T-helper 2 cell treated with Interferon-gamma antibody and Interleukin-4, amounts not matched to agents 100 ng/mL and 5 ng/mL, for 36 hours (primary cell): ENCODE results near the gene TMEM200C. TPM values are rescaled to one million over a fixed set of nuclear protein-coding genes. Genes with fewer than 3 reads are reported as not detected.
"Not testable (repeated sequence)": the region's sequence is repeated elsewhere in the genome, so short reads cannot be mapped to it uniquely, and the experiment has no call there.

Source experiments
- intact Hi-C: fragments of 100-400 bp; cut with micrococcal nuclease; formaldehyde crosslinking; loops from one replicate; pipeline ENCODE4 v1.15.1; 2023
- total RNA-seq: library from RNA; stranded (reverse); gene quantifications from 2 replicates; pipeline ENCODE4 v1.2.3, GENCODE V29; 2022

The TMEM200C gene
- total RNA-seq, 1 donor from 2014 or later = not detected

DNA sequence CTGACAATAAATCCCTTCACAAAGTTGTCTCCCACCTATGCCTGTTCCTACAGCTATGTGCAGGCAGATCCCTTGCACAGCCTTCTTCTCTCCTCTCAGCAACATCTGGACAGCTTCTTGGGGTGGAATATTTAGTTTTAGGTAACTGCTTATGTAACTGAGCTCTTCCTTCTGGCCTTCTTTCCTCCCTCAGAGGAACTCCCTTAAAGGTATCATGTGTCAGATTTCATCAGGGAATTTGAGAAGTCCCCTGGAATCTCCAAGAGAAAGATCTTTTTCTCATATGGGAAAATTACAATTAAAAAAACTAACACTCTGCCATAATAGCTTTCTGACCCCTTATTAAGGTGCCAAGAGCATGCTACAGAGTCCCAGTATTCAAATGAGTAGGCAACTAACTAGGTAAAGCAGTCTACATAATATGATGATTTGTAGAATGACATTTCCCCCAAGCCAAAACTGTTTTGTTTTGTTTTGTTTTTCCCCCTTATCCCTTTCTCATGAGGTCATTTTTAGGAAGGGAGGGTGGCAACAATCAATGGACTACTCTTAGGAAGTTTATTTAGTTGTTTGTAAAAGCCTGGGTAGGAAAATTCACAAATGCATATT is 2.4 kb downstream of the TMEM200C start:
- intact Hi-C loops = loop anchor here (5.0 to 10.0 kb wide), 3 partner anchors 109 to 821 kb away; no protein-coding TSS in a partner anchor

DNA sequence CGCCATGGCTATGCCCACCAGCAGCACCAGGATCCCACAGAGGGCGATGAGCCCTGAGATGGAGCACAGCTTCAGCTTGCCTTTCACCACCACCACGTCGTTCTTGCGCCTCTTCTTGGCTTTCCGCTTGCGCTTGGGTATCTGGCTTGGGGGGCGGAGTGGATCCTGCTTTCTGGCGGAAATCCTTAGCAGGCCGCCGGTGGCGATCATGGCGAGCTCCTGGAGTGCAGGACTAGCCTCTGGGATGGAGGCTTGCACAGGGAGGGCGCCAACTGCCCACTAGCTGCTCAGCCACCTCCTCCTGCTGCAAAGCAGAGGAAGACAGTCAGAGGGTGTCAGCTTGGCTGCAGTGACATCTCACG is 3.5 kb downstream of the TMEM200C start:
- intact Hi-C loops = loop anchor here (5.0 to 10.0 kb wide), 3 partner anchors 110 to 820 kb away; no protein-coding TSS in a partner anchor

DNA sequence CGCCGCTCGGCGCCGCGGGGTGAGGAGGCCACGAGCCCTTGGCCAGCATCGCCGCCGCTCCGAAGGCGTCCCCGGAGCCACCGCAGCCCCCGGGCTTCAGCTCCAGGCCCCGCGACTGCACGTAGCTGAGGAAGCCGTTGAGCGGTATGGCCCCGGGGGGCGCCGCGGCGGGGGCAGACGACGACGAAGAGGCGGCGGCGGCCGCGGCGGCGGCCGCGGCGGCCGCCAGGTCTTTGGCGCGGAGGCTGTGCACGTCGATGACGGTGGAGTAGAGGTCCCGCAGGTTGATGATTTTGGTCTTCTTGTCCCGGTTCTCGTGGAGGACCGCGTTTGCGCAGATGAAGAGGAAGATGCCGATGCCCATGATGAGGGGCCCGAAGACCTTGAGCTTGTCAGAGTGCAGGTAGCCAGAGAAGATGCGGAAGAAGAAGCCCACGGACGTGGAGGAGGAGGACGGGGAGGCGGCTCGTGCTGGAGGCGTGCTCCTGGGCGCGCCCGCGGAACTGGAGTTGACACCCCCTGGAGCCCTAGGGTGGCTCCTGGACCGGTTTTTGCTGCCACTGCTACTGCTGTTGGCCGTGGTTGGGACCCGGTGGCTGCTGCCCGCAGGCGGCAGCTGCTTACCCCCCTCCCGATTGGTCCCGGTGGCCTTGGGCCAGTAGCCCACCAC is 4.0 kb downstream of the TMEM200C start:
- intact Hi-C loops = loop anchor here (5.0 to 10.0 kb wide), 3 partner anchors 111 to 819 kb away; no protein-coding TSS in a partner anchor

DNA sequence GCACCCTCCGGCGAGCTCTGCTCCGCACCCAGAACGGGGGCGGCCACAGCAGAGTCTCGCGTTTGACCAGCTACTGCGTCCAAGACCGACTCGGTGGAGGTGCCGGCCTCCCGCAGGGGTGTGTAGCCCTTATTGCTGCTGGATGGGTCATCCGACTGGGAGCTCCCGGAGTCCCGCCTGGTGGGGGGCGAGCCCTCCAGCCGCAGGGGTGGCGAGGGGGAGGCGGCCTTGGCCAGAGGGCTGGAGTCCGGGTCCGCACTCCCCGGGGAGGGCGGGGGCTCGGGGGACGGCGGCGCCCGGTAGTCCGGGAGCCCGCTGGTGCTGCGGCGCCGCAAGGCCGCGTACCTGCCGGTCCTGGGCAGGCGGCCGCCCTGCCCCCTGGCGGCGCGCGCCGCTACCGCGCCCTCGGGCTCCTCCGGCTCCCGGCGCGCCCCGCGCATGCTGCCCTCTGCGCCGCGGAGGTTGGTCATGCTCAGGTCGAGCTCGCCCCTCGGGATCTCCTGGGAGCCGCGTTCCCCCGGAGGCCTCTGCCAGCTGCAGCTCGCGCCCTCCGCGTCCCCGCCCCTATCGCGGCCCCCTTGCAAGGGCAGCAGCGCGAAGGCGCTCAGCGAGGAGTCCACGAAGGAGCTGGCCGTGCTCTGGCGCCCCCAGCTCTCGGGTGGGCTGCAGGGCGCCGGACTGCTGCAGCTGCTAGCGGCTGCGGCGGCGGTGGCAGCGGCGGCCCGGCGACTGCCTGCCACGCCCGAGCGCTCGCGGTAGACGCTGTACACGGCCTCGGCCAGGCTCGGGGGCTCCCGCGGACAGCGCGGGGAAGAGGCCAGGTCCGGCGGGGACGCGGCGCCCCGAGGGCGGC is 4.8 kb downstream of the TMEM200C start:
- intact Hi-C loops = loop anchor here (5.0 to 10.0 kb wide), 3 partner anchors 112 to 818 kb away; no protein-coding TSS in a partner anchor

DNA sequence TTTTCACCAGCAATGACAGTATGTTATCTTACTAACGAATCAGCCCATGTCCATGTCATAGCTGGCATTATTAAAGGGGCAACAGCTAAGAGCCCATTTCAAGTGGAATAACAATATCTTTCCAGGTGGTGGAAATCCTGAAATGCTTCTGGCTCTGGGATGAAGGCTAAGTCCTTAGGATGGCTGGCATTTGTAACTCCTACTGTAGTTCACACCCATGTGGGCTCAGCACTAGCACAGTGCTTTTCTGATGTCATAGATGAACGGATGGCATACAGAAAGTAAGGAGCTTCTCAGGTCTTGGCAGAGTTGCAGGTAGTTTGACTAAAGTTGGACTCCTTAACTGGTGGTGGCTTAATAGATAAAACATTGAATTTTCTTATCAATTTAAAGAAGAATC is 10.0 kb downstream of the TMEM200C start:
- intact Hi-C loops = no loop called here

DNA sequence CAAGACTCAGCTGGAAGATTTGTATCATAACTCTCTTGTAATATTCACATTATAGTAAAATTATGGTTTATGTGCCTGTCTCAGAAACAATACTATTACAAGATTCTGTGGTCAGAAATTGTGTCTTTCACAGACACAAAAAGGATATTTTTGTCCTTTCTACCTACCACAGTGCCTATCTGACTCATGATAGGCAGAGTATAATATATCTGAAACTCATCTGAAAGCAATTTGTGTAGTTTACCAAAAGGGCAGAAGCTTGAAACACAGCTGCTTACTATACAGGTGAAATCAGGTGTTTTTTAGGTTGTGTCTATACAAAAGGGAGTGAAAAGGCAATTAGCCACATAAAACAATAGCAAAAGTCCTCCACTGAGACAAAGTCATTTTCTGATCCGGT is 10.9 kb downstream of the TMEM200C start:
- intact Hi-C loops = no loop called here

DNA sequence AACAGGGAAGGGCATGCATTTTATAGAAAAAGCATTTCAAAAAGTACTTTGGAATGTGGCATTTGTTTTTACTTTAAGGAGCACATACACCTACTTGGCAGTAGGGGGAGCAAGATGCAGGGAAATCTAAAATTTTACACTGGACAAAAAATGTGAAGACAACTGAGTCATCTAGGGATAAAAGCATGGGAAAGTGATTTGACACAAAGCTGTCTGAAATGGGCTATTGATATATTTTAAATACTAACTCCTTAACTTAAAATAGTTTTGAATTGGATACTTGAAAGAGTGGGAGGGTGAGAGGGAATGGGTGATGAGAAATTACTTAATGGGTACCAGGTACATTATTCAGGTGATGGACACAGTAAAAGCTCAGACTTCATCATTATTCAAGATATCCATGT is 15.8 kb downstream of the TMEM200C start:
- intact Hi-C loops = no loop called here

DNA sequence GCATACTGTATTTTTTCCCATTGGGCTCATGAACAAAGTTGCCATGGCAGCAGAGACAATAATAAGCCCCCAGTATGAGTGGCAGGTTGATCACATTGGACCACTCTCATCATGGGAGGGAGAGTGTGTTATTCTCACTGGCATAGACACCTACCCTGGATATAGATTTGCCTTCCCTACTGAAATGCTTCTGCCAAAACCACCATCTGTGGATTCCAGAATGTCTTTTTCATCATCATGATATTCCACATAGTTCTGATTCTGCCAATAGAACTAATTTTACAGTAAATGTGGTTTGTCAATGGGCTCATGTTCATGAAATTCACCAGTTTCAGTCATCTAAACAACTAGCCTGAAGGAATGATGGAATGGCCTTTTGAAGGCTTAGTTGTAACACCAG is 18.4 kb downstream of the TMEM200C start:
- intact Hi-C loops = no loop called here

DNA sequence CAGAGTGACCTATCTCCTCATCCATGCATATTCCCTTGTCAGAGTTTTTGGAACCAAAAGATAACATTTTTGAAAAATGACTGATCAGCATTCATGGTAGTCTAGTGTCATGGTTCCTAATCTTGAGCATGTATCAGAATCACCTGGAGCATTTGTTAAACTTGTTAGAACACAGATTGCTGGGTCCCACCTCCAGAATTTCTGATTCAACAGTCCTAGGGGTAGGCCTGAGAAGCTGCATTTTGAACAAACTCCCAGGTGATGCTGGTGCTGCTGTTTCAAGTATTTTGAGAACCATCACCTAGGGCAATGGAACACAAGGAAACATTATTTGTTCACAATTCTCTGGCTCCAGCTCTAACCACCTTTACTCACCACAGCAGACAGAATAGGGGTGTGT is 21.0 kb downstream of the TMEM200C start:
- intact Hi-C loops = no loop called here

DNA sequence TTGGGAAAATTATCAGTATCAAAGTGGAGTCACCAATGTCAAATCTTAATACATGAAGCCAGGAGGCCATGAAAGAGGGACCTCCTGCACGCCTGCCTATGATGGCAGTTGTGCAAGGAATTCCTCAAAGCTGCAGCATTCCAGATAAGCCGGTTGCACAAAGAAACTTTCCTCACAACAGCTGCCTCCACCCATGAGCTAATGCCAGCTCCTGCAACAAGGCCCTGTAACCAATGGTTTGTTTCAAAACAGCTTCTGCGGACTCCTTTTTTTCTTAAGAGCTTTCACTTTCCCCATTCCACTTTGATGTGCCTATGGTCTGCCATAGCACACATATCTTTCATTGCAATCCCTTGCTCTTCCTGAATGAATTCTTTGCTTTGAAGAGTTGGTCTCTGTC is 22.4 kb downstream of the TMEM200C start:
- intact Hi-C loops = no loop called here

DNA sequence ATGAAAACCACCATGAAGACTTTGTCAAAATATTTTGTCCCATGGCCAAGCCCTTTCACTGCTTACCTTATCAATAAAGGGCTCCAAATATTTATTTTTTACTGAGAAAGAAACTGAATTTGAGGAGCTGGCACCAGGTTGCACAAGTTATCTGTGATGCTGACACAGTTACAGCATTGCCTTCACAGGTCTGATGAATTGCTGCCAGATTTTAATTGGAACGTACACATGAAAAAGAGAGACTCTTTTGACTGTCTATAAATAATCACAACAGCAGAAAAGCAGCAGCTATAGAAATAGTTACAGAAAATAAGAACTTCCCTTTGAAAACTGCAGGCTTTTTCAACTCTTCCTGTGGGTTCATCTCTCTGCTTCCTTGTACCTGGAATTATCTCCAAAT is 23.9 kb downstream of the TMEM200C start:
- intact Hi-C loops = no loop called here

DNA sequence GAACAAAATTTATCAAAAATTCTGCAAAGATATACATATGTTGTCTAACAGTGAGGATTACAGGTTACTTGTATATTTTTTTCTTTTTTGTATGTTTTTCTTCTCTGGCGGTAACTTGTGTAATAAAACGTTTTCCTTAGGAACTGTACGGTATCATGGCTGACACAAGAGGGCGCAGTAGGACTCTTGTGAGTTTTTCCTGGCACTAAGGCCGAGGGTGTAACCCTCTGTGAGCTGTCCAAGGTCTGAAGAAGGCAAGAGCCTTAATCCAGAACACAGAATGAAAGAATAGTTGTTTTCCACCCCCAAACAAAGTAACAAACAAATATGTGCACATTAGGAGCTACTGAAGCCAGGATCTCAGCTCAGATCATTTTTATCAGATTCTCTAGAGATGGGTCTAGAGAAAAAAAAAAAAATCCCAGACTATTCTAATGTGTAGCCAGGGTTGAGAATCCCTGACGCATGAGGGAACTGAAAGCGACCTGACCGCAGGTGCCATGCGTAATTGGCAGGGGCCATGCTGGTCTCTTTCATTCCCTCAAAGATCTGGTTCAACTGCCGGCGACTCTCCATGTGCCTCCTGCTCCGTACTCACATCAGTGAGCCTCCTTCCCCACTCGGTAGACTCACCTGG is 27.0 kb downstream of the TMEM200C start:
- intact Hi-C loops = loop anchor here (1.0 to 5.0 kb wide), 2 partner anchors 349 to 1018 kb away; no protein-coding TSS in a partner anchor

DNA sequence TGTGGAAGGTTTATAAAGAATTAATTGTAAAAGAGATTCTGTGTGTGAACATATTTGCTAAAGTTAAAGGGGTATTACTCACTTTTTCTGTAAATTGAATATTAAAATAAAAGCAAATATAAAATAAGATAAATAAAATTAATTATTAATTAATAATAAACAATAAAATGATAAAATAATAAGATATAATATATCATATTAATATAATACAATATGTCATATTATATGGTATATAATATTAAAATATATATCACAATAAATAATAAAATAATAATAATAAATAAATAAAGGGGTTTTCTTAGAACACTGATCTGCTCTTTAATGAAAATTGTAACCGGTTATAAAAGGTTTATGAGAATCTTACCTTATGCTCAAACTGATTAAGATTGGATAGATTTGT is 29.8 kb downstream of the TMEM200C start:
- intact Hi-C loops = loop anchor here (5.0 kb wide), 1 partner anchor 352 kb away; no protein-coding TSS in a partner anchor

DNA sequence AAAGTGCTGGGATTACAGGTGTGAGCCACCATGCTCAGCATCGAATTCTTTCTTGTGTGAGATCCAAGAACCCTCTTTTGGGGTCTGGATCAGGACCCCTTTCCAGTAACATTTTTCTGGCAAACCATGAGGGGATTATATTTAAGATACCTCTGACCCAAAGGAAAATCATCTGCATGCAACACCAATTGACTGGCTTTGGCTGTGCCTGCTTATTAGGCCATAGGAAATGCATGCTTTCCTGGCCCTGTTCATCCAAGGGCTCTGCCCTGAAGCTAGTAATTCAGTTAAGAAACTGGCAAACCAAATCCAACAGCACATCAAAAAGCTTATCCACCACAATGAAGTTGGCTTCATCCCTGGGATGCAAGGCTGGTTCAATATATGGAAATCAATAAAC is 33.2 kb downstream of the TMEM200C start:
- intact Hi-C loops = not testable (repeated sequence)

DNA sequence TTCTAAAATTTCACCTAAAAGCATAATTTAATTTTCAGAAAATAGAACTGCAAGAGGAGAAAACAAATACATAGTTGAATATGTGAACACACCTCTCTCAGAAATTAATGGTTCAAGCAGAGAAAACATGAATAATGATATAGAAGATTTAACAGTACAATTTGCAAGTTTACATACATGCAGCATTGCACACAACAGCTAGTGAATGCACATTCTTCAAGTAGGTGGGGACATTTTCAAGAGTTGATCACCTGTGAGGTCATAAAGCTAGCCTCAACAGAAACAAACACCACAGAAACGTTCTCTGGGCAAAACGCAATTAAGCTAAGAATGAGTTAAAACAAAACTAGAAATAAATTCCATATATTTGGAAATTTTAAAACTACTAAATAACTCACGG is 38.1 kb downstream of the TMEM200C start:
- intact Hi-C loops = no loop called here

DNA sequence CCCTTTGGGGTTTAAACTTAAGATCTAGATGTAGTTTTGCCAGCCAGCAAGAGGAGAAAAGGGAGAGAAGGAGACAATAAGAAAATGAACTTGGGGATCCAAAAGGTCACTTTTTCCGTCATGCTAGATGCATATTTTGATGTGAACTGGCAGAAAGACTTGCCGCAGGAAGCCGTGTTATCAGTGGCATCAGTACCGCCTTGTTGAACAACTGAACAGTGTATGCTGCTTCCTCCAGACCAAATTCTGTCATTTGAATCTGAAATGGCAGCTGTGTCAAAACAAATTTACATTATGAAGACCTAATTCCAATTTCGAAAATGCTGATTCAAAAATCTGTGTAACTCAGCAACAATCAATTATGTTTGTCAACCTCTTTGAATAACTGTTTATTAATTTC is 42.1 kb downstream of the TMEM200C start:
- intact Hi-C loops = no loop called here

DNA sequence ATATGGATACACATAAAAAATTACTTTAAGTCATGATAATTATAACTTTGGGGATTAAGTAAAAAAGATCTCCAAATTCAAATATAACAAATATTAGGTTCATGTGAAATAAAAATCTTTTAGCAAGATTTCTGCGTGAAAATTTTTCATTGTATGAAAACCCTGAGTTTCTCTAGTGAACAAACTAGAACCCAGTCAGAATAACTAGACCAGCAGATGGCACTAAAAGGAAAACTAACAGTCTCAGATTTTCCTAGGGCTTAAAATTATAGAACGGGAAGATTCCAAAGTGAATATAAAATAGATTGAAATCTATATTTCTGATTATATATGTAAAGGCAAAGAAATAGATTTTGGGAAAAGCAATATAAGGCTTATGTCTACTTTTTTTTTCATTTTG is 43.3 kb downstream of the TMEM200C start:
- intact Hi-C loops = no loop called here

DNA sequence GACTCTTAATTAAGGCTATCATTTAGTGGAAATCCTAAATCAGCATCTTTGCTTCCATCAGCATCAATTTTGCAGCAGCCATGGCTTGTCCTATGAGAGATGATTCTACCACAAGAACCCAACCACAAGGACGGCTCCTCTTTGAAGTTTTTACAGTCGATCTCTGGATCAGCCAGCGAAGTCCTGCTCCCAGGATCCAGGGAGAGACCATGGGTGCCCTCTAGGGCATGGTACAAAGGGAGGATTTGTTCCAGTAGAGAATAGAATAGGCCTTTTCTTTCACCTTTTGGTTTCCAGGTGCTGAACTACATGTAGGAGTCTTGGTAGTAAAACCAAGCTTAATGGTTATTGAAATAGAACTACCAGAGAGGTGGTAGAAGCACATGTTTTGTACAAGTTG is 52.7 kb downstream of the TMEM200C start:
- intact Hi-C loops = no loop called here

DNA sequence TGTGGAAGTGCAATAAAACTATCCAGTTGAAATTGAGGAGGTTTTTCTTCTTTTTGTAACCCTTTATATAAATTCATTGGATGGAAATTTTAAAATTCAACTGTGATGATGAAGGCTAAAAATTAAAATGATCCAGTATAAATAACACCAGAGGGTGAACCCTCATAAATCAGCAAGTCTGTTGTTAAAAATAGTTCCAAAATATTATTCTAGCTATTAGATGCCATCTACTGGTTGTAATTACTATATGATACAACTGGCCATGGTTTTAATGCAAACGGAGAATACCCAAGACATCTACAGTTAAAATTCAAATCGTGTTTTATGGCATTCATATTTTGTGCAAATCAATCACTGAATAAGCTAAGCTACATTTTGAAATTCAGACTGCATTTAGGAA is 53.8 kb downstream of the TMEM200C start:
- intact Hi-C loops = no loop called here

DNA sequence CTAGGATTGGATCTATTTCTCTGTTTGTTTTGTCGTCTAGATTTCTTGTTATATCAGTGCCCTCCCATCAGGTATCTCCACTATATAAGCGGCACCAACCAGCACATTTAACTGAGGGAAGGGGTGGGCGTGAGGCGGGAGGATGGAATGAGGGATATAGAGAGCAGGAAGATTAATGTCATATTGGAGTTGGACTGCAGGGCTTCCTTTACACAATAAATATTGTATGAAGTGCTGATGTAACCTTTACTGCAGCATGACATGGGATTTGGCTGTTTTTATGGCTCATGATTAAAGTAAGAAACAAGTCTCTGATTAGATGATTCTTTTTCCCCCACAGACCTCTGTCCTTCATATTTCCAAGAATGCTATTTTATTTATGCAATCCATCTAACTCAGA is 54.8 kb downstream of the TMEM200C start:
- intact Hi-C loops = no loop called here

DNA sequence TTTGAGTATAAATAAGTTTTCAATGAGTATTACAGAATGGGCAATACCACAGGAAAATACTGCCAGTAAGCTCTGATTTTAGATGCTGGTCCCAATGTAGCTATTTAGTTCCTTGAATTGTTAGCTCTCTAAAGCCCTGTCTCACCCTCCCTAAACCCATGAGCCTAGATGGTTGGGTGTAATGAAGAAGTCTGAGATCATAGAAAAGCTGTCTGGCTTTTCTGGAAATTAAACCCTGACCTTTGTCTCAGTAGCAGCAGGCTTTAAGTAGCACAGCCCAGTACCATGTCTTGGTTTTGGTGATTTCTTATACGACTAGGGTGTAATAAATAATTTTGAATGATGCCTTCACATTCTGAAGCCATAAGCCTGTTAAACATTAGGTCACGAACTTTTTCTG is 55.3 kb downstream of the TMEM200C start:
- intact Hi-C loops = no loop called here

DNA sequence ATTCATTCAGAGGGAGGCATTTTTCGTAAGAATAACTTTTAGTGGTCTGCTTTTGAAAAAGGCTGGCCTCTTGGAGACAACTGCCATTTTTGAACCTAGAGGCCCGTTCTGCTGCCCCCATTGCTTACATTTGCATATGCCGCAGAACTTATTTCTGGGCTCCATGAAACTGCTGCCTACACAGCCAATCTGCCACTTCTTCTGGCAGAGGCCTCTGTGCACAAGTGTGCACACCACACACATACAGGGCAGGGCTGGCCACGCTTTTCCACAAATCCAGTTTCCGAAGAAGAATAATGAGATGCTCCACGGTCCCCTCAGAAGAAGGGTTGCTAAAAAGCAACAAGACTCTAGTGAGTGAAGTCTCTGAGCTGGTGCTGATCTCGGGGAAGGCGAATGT is 56.2 kb downstream of the TMEM200C start:
- intact Hi-C loops = no loop called here
